CD4-positive, alpha-beta T cell treated with Interleukin-6 at 100 ng/mL for 8 hours (primary cell): Measurements from ENCODE around the gene GPR61.

Experiments used
- DNase-seq: peaks from one replicate; pipeline ENCODE4 v3.0.0-alpha.2; 2020; ENCODE audit warnings: mixed read lengths, low spot score

Gene GPR61

GRCh38 chr1:109569323-109569722 is 29.7 kb downstream of the GPR61 start:
- no peak for DNase-seq

- DNase-seq, result no peak
These were observed 30.7 kb downstream of the GPR61 start for GRCh38 chr1:109570414-109570813.

- DNase-seq, result no peak
These were observed 34.1 kb downstream of the GPR61 start for GRCh38 chr1:109573785-109574184.

GRCh38 chr1:109578947-109579443 is 39.3 kb downstream of the GPR61 start:
- no peak for DNase-seq

- DNase-seq, result no peak
These were observed 39.8 kb downstream of the GPR61 start for GRCh38 chr1:109579491-109579890.

GRCh38 chr1:109582021-109582420 is 42.3 kb downstream of the GPR61 start:
- no peak for DNase-seq

GRCh38 chr1:109584766-109585165 is 45.1 kb downstream of the GPR61 start:
- no peak for DNase-seq

- DNase-seq, result no peak
These were observed 46.4 kb downstream of the GPR61 start for GRCh38 chr1:109586055-109586454.

- no peak for DNase-seq
These were observed 49.5 kb downstream of the GPR61 start for GRCh38 chr1:109589177-109589576.

GRCh38 chr1:109589679-109590078 is 50.0 kb downstream of the GPR61 start:
- DNase-seq, result no peak

GRCh38 chr1:109592916-109593315 is 53.2 kb downstream of the GPR61 start:
- DNase-seq, result no peak

- DNase-seq, result no peak
These were observed 55.9 kb downstream of the GPR61 start for GRCh38 chr1:109595531-109595930.
